Nephron progenitor cell (in vitro differentiated cells): ENCODE measurements around the gene MAP3K8.
A peak's percentile ranks its signal among the peaks of the same experiment; 100 is the strongest.
"Not testable (repeated sequence)": the region's sequence is repeated elsewhere in the genome, so short reads cannot be mapped to it uniquely, and the experiment has no call there.

Experiments used
- DNase-seq: peaks from one replicate; pipeline ENCODE4 v3.0.0; 2021
- H3K27ac Mint-ChIP-seq: 2 replicates; pipeline ENCODE4 v1.8.0; 2021; ENCODE audit warnings: mild to moderate bottlenecking, moderate library complexity, mixed read lengths
- H3K27me3 Mint-ChIP-seq: 2 replicates; pipeline ENCODE4 v1.8.0; 2021; ENCODE audit warnings: mild to moderate bottlenecking, low read depth, mixed read lengths; ENCODE audit not compliant: poor library complexity
- H3K36me3 Mint-ChIP-seq: 2 replicates; pipeline ENCODE4 v1.8.0; 2021; ENCODE audit warnings: low read depth, mixed read lengths
- H3K4me1 Mint-ChIP-seq: 2 replicates; pipeline ENCODE4 v1.8.0; 2021; ENCODE audit warnings: mixed read lengths
- H3K4me3 Mint-ChIP-seq: 2 replicates; pipeline ENCODE4 v1.8.0; 2021; ENCODE audit warnings: mild to moderate bottlenecking, moderate library complexity, mixed read lengths
- H3K9me3 Mint-ChIP-seq: 2 replicates; pipeline ENCODE4 v1.8.0; 2021; ENCODE audit warnings: mild to moderate bottlenecking, moderate library complexity, mixed read lengths
- CTCF ChIP-seq: fragments of 200-600 bp; sonication (generic); IDR thresholded peaks from 2 replicates; pipeline ENCODE4 v1.5.0; 2021; ENCODE audit warnings: antibody characterized with exemption

Gene MAP3K8

GRCh38 chr10:30466445-30466844 is 32.5 kb downstream of the MAP3K8 start:
- H3K9me3 Mint-ChIP-seq = peaks cover 4% of the 10 kb centered on the region
- H3K27ac Mint-ChIP-seq = no peak overlapping the region
- TF ChIP-seq CTCF = no peak

GRCh38 chr10:30467651-30468338 is 33.8 kb downstream of the MAP3K8 start:
- no peak for TF ChIP-seq CTCF
- no peak for DNase-seq
- no peaks in the 10 kb centered on the region for H3K27me3 Mint-ChIP-seq
- H3K4me3 Mint-ChIP-seq = no peak overlapping the region
- peaks cover 5% of the 10 kb centered on the region for H3K4me1 Mint-ChIP-seq
- H3K36me3 Mint-ChIP-seq = no peaks in the 10 kb centered on the region
- peaks cover 4% of the 10 kb centered on the region for H3K9me3 Mint-ChIP-seq
- no peak overlapping the region for H3K27ac Mint-ChIP-seq

More at GRCh38 chr10:30466445-30466844, 32.5 kb downstream of the MAP3K8 start:
- Mint-ChIP-seq H3K4me1 (peaks cover 5% of the 10 kb centered on the region), H3K27me3 (no peaks in the 10 kb centered on the region), H3K36me3 (no peaks in the 10 kb centered on the region), H3K4me3 (no peak overlapping the region)
- DNase-seq = no peak

- Mint-ChIP-seq H3K4me1 (peaks cover 9% of the 10 kb centered on the region), H3K27ac (peak overlapping the region; percentile 31), H3K36me3 (no peaks in the 10 kb centered on the region), H3K27me3 (peaks cover 5% of the 10 kb centered on the region), H3K9me3 (peaks cover 22% of the 10 kb centered on the region), H3K4me3 (no peak overlapping the region)
- no peak for TF ChIP-seq CTCF
- no peak for DNase-seq
These were observed 38.6 kb downstream of the MAP3K8 start for GRCh38 chr10:30472414-30473155.

GRCh38 chr10:30475515-30475914 is 41.5 kb downstream of the MAP3K8 start:
- not testable (repeated sequence) for H3K27me3 Mint-ChIP-seq, H3K4me3 Mint-ChIP-seq, DNase-seq, H3K36me3 Mint-ChIP-seq, H3K4me1 Mint-ChIP-seq
- H3K27ac Mint-ChIP-seq = peak overlapping the region; percentile 10
- peaks cover 22% of the 10 kb centered on the region for H3K9me3 Mint-ChIP-seq

- Mint-ChIP-seq H3K4me3 (no peak overlapping the region), H3K9me3 (peaks cover 28% of the 10 kb centered on the region), H3K36me3 (peaks cover 4% of the 10 kb centered on the region), H3K27me3 (peaks cover 5% of the 10 kb centered on the region), H3K4me1 (peaks cover 4% of the 10 kb centered on the region), H3K27ac (no peak overlapping the region)
- no peak for TF ChIP-seq CTCF
- no peak for DNase-seq
These were observed 42.6 kb downstream of the MAP3K8 start for GRCh38 chr10:30476511-30477155.

- not testable (repeated sequence) for DNase-seq, H3K4me1 Mint-ChIP-seq, H3K4me3 Mint-ChIP-seq, H3K27me3 Mint-ChIP-seq, H3K27ac Mint-ChIP-seq
- peaks cover 52% of the 10 kb centered on the region for H3K9me3 Mint-ChIP-seq
- peaks cover 10% of the 10 kb centered on the region for H3K36me3 Mint-ChIP-seq
These were observed 45.5 kb downstream of the MAP3K8 start for GRCh38 chr10:30479513-30479912.
